ENCODE measurements around the gene KRTAP12-2. TPM values are rescaled to one million over a fixed set of nuclear protein-coding genes. Genes with fewer than 3 reads are reported as not detected.

KRTAP12-2 gene
- total RNA-seq, 1 experiment from 2014 or later = not detected

- TF ChIP-seq ERG (CRISPR knock-in tag; IDR thresholded peaks at IDR 0.05) (no peak), IRF2 (CRISPR knock-in tag; IDR thresholded peaks at IDR 0.05; ENCODE audit: borderline replicate concordance, low read depth) (no peak), SP1 (CRISPR knock-in tag; conservative IDR thresholded peaks at IDR 0.05) (no peak), NFATC4 (CRISPR knock-in tag; IDR thresholded peaks at IDR 0.05) (no peak)
- peaks cover 65% of the 10 kb centered on the region for H3K4me1 Mint-ChIP-seq
- H3K4me3 Mint-ChIP-seq = no peak overlapping the region
- H3K27me3 Mint-ChIP-seq (ENCODE audit: low read depth) = peaks cover 73% of the 10 kb centered on the region
- no peak overlapping the region for H3K27ac Mint-ChIP-seq
- POLR2A ChIA-PET = interaction anchor here (1.2 kb wide), 1 partner anchor 10 kb away, joined by 3 read pairs; no protein-coding TSS in a partner anchor
- H3K36me3 Mint-ChIP-seq = no peaks in the 10 kb centered on the region
- ATAC-seq = no peak
- CTCF ChIA-PET = interaction anchor here (0.8 to 2.9 kb wide), 4 partner anchors 46 to 202 kb away, joined by 3 to 9 read pairs (median 6); no protein-coding TSS in a partner anchor
- no peak for DNase-seq (ENCODE audit: low spot score)
- peaks cover 6% of the 10 kb centered on the region; the same call in 1 of the 2 replicates for H3K9me3 Mint-ChIP-seq
Measured at GRCh38 chr21:44713130-44713529, 46.4 kb upstream of the KRTAP12-2 start.

- DNase-seq (ENCODE audit: low spot score) = no peak
- H3K9me3 Mint-ChIP-seq = peaks cover 6% of the 10 kb centered on the region; the same call in 1 of the 2 replicates
- POLR2A ChIA-PET = interaction anchor here (1.2 kb wide), 1 partner anchor 10 kb away, joined by 3 read pairs; no protein-coding TSS in a partner anchor
- H3K27ac Mint-ChIP-seq = no peak overlapping the region
- peaks cover 65% of the 10 kb centered on the region for H3K4me1 Mint-ChIP-seq
- H3K27me3 Mint-ChIP-seq (ENCODE audit: low read depth) = peaks cover 80% of the 10 kb centered on the region
- CTCF ChIA-PET = interaction anchor here (0.8 to 3.3 kb wide), 5 partner anchors 47 to 202 kb away, joined by 3 to 12 read pairs (median 8); no protein-coding TSS in a partner anchor
- peak overlapping the region; percentile 58 for H3K4me3 Mint-ChIP-seq
- ATAC-seq = no peak
- TF ChIP-seq CTCF (IDR thresholded peaks at IDR 0.05) = no peak
- TF ChIP-seq ERG (CRISPR knock-in tag; IDR thresholded peaks at IDR 0.05) = no peak
- TF ChIP-seq ZSCAN18 (CRISPR knock-in tag; IDR thresholded peaks at IDR 0.05) = no peak
- H3K36me3 Mint-ChIP-seq = no peaks in the 10 kb centered on the region
Measured at GRCh38 chr21:44712203-44713028, 45.7 kb upstream of the KRTAP12-2 start.

- H3K9me3 Mint-ChIP-seq = peaks cover 6% of the 10 kb centered on the region; the same call in 1 of the 2 replicates
- H3K36me3 Mint-ChIP-seq = no peaks in the 10 kb centered on the region
- ATAC-seq (no peak), DNase-seq (ENCODE audit: low spot score) (no peak)
- CTCF ChIA-PET = interaction anchor here (0.5 to 3.7 kb wide), 14 partner anchors 8 to 224 kb away, joined by 3 to 21 read pairs (median 5); no protein-coding TSS in a partner anchor
- H3K4me3 Mint-ChIP-seq = peak within 1 kb of the TSS; percentile 69
- no peak within 1 kb of the TSS for H3K27ac Mint-ChIP-seq
- POLR2A ChIA-PET = no interaction called here
- H3K4me1 Mint-ChIP-seq = peaks cover 67% of the 10 kb centered on the region
- TF ChIP-seq ZNF423 (CRISPR knock-in tag; IDR thresholded peaks at IDR 0.05) = peak; percentile 55; the same call in 1 of the 2 replicates
- no peak for TF ChIP-seq ARID4B (CRISPR knock-in tag; IDR thresholded peaks at IDR 0.05; ENCODE audit: borderline replicate concordance)
- H3K27me3 Mint-ChIP-seq (ENCODE audit: low read depth) = peaks cover 87% of the 10 kb centered on the region
Measured at GRCh38 chr21:44711327-44712202, 44.8 kb upstream of the KRTAP12-2 start, which contains the start of gene TSPEAR. TSPEAR (minus strand) TSS chr21:44711572; CDS start chr21:44711514, 58 bp downstream.
